Peyer's patch (tissue), 4 donors: Measurements from ENCODE around the gene MAPKBP1. TPM values are rescaled to one million over a fixed set of nuclear protein-coding genes. Genes with fewer than 3 reads are reported as not detected.

ENCODE experiments used
- DNase-seq, 3 donors: peaks; one replicate each; pipeline ENCODE4 v3.0.0-alpha.2; 2017 to 2019
- H3K27ac ChIP-seq, 4 donors: fragments of 200-600 bp; sonication (generic); one replicate each; pipeline ENCODE4 v1.5.1; 2016 to 2019
- H3K27me3 ChIP-seq, 2 donors: fragments of 200-600 bp; sonication (generic); one replicate each; pipeline ENCODE4 v1.5.1; 2019
- H3K36me3 ChIP-seq, 3 donors: fragments of 200-600 bp; sonication (generic); one replicate each; pipeline ENCODE4 v1.5.1; 2016 to 2019
- H3K4me1 ChIP-seq, 4 donors: fragments of 200-600 bp; sonication (generic); one replicate each; pipeline ENCODE4 v1.5.1; 2016 to 2019
- H3K4me3 ChIP-seq, 4 donors: fragments of 200-600 bp; sonication (generic); 1 replicate in 3 of 4; 2 replicates in 1 of 4; pipeline ENCODE4 v1.5.1; 2016 to 2019; ENCODE audit warnings: mild to moderate bottlenecking in 1 of 4
- H3K9me3 ChIP-seq, 4 donors: fragments of 200-600 bp; sonication (generic); one replicate each; pipeline ENCODE4 v1.5.1; 2016 to 2019; ENCODE audit warnings: mild to moderate bottlenecking in 1 of 4
- POLR2A ChIP-seq, 2 donors: fragments of 450-650 bp; IDR thresholded peaks; one replicate each; pipeline ENCODE4 v1.5.1; 2017; ENCODE audit warnings: antibody characterized with exemption in 2 of 2, mild to moderate bottlenecking in 2 of 2, moderate library complexity in 2 of 2
- total RNA-seq, 4 donors: library from RNA; depleted of rRNA; stranded (reverse); fragments of >200 nt; gene quantifications; one replicate each; pipeline ENCODE4 v1.1.0, GENCODE V29; 2016
- TF ChIP-seq, protein P1 (sequence below), 6 experiments: fragments of 450-650 bp in 4 of 6; fragments of 200-600 bp in 2 of 6; sonication (generic) in 1 of 6; IDR thresholded peaks; one replicate each; pipeline ENCODE4 v1.5.1; 2017 to 2019; ENCODE audit warnings: antibody characterized with exemption in 6 of 6, mild to moderate bottlenecking in 3 of 6, moderate library complexity in 1 of 6

Gene MAPKBP1
- total RNA-seq, 4 donors from 2014 or later: 29.7 to 69.8 (median 48.7) TPM

DNA sequence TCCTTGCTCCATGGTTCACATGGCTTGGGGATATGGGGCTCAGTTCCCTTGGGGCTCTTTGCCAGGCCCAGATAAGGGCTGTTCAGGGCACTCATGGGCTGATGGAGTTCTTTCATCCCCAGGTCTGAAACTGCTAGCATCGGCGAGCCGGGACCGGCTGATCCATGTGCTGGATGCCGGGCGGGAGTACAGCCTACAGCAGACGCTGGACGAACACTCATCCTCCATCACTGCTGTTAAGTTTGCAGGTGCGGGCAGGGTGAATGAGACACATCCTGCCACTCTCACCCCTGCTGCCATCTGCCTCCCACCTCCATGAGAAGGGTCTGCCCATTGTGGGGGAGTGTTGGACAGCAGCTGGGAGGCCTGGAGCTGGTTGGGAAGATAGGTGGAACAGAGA lies 42.5 kb downstream of the MAPKBP1 start:
- no peaks in the 10 kb centered on the region for H3K9me3 ChIP-seq
- no peaks in the 10 kb centered on the region for H3K27me3 ChIP-seq
- TF ChIP-seq POLR2A (IDR thresholded peaks at IDR 0.05): no peak
- TF ChIP-seq, protein P1, sequence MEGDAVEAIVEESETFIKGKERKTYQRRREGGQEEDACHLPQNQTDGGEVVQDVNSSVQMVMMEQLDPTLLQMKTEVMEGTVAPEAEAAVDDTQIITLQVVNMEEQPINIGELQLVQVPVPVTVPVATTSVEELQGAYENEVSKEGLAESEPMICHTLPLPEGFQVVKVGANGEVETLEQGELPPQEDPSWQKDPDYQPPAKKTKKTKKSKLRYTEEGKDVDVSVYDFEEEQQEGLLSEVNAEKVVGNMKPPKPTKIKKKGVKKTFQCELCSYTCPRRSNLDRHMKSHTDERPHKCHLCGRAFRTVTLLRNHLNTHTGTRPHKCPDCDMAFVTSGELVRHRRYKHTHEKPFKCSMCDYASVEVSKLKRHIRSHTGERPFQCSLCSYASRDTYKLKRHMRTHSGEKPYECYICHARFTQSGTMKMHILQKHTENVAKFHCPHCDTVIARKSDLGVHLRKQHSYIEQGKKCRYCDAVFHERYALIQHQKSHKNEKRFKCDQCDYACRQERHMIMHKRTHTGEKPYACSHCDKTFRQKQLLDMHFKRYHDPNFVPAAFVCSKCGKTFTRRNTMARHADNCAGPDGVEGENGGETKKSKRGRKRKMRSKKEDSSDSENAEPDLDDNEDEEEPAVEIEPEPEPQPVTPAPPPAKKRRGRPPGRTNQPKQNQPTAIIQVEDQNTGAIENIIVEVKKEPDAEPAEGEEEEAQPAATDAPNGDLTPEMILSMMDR (IDR thresholded peaks at IDR 0.05): no peak
- peaks cover 0 to 76% (median 0%) of the 10 kb centered on the region in 3 donors for H3K36me3 ChIP-seq
- peak in 1 of 3 donors; percentile 25 for DNase-seq
- H3K4me1 ChIP-seq: no peaks in the 10 kb centered on the region
- no peak overlapping the region for H3K4me3 ChIP-seq
- H3K27ac ChIP-seq: no peak overlapping the region

DNA sequence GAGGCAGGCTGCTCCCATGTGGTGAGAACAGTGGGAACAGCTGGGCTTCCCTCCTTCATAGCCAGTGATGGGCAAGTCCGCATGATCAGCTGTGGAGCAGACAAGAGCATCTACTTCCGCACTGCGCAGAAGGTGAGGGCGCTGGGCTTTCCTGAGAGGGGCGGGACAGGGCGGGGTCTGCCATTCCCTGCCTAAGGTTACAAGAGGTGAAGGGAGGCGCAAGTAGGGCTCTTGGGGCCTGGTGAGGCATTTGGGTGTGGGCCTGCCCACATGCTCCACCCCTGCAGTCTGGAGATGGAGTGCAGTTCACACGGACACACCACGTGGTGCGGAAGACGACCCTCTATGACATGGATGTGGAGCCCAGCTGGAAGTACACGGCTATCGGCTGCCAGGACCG lies 43.0 kb downstream of the MAPKBP1 start:
- no peak for DNase-seq
- no peak for TF ChIP-seq POLR2A (IDR thresholded peaks at IDR 0.05)
- TF ChIP-seq, protein P1 (IDR thresholded peaks at IDR 0.05): no peak
- H3K27me3 ChIP-seq: no peaks in the 10 kb centered on the region
- no peak overlapping the region for H3K27ac ChIP-seq
- H3K4me1 ChIP-seq: no peaks in the 10 kb centered on the region
- H3K4me3 ChIP-seq: no peak overlapping the region
- H3K9me3 ChIP-seq: no peaks in the 10 kb centered on the region
- peaks cover 0 to 81% (median 0%) of the 10 kb centered on the region in 3 donors for H3K36me3 ChIP-seq

DNA sequence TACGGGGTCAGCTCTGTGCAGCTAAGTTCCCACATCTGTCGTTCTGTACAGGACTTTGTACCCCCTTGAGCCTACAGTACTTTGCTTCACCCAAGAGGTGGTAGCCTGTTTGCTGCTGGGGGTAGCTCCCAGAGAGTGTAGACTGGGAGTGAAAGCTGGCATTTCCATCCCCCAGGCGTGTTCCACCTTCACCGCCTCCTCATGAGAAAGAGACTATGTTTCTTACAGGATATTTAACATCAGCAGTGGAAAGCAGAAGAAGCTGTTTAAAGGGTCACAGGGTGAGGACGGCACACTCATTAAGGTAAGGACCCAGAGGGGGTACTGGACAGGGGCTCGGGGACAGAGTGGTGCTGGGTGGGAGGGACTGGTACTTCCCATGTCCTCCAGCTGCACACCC lies 43.5 kb downstream of the MAPKBP1 start:
- H3K36me3 ChIP-seq: peaks cover 0 to 86% (median 0%) of the 10 kb centered on the region in 3 donors
- DNase-seq: no peak
- no peaks in the 10 kb centered on the region for H3K9me3 ChIP-seq
- TF ChIP-seq POLR2A (IDR thresholded peaks at IDR 0.05): no peak
- TF ChIP-seq, protein P1 (IDR thresholded peaks at IDR 0.05): no peak
- no peak overlapping the region for H3K27ac ChIP-seq
- no peaks in the 10 kb centered on the region for H3K27me3 ChIP-seq
- no peak overlapping the region for H3K4me3 ChIP-seq
- no peaks in the 10 kb centered on the region for H3K4me1 ChIP-seq

DNA sequence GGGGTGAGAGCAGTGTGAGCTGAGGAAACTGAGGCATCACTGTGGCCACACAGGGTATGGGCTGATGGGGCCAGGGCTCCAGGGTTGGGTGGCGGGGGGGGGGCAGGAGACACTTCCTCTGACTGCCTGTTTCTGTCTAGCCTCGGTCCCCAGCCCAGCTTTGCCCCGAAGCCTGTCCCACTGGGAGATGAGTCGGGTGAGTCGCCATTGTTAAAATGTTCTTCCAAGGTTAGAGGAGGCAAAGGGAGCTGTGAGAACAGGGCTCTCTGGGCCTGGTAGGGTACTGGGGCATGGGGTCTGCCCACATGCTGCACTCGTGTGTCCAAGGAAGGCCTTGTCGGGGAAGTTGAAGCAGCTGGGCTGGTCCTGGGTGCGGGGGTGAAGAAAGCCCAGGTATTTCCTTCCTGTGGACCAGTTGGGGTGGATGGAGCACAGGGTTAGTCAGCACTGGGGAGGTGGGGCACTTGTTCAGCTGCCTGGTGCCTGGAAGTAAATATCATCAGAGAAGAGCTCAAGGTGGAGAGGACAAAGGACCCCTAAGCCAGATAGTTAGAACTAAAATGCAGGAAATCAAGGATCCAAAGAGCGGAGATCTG lies 45.3 kb downstream of the MAPKBP1 start:
- TF ChIP-seq, protein P1 (IDR thresholded peaks at IDR 0.05): no peak
- no peak for TF ChIP-seq POLR2A (IDR thresholded peaks at IDR 0.05)
- DNase-seq: no peak
- peaks cover 0 to 94% (median 0%) of the 10 kb centered on the region in 3 donors for H3K36me3 ChIP-seq

DNA sequence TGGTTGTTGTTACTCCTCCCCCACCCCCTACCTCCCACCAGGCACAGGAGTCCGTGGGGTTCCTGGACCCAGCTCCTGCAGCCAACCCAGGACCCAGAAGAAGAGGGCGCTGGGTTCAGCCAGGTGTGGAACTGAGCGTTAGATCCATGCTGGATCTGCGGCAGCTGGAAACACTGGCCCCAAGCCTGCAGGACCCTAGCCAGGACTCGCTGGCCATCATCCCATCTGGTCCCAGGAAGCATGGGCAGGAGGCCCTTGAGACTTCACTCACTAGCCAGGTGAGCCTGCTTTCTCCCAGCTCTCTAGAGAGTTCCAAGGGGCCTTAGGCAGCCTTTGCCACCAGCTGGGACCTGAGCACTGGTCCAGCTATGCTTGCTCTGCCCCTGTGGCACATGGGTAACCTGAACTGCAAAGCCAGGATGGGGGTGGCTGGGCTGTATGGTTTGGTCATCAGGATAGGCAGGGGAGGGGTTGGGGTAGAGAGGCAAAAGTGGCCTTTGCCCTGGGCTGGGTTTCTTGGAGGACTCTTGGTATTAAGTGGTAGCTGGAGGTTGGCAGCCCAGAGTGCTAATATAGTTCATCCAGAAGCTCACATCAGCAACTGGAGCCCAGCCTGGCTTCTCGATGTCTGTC lies 46.6 kb downstream of the MAPKBP1 start:
- Histone ChIP-seq H3K36me3 (peaks cover 0 to 87% (median 0%) of the 10 kb centered on the region in 3 donors), H3K27ac (peak overlapping the region in 1 of 4 donors; percentile 18), H3K4me1 (no peaks in the 10 kb centered on the region), H3K27me3 (no peaks in the 10 kb centered on the region), H3K9me3 (no peaks in the 10 kb centered on the region), H3K4me3 (no peak overlapping the region)
- TF ChIP-seq, protein P1 (IDR thresholded peaks at IDR 0.05): no peak
- TF ChIP-seq POLR2A (IDR thresholded peaks at IDR 0.05): no peak
- DNase-seq: peak in 2 of 3 donors; percentile 74 to 78

More for the DNA sequence above, 45.3 kb downstream of the MAPKBP1 start:
- no peak overlapping the region for H3K4me3 ChIP-seq
- H3K4me1 ChIP-seq: no peaks in the 10 kb centered on the region
- no peaks in the 10 kb centered on the region for H3K27me3 ChIP-seq
- H3K9me3 ChIP-seq: no peaks in the 10 kb centered on the region
- no peak overlapping the region for H3K27ac ChIP-seq
